ENCODE data around the gene SORBS1. TPM values are rescaled to one million over a fixed set of nuclear protein-coding genes. Genes with fewer than 3 reads are reported as not detected.
A peak's percentile ranks its signal among the peaks of the same experiment; 100 is the strongest.

The SORBS1 gene
- total and polyA plus RNA-seq, 2 of the 13 experiments (the other 11 are each of a cell fraction or from before 2014, with no cell fraction given), result 16.8 to 39.8 TPM

DNA sequence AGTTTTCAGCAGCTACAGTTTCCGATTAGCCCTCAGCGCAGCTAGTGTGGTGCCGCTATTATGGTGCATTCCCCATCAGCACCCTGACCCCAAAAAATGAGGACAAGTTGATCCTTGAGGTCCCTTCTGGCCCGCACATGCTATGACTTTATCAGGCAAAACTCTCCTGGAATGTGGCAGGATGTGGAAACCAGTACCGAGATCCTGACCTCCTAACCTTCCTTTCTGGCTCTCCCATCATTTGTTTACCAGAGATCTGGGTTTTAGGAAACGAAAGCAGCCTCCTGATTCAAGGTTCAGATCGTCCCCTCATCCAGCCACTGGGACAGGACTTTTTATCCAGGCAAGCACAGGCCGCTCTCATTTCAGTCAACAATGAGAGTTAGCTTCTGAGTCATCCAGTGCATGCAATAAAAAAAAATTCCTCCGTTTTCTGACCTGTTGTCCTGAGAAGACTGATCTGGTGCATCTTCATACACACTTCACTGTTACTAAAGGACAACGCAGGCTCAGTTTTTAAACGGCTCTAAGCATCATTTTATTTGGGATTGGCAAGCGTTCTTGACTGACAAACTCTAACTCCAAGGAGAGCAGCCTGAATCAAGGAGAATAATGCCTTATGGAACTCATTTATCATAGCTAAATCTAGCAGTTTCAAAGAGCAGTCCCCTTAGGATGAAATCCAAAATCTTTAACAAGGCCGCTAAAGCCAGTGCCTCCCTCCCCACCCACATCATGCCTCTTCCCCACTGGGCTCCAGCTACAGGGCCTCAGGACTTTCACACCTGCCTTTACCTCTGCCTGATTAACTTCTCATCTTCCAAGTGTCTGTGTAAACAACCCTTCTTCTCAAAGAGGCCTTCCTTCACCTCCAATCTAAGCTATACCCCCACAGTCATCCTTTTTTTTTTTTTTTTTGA, 287.5 kb downstream of the SORBS1 start (continued):
- TF ChIP-seq GABPA (IDR thresholded peaks at IDR 0.05; ENCODE audit: low read depth, low read length) (no peak), GABPA (CRISPR knock-in tag; IDR thresholded peaks at IDR 0.05; ENCODE audit: low read depth) (peak; percentile 60), ZNF709 (CRISPR knock-in tag; IDR thresholded peaks at IDR 0.05) (no peak), ZBTB43 (CRISPR knock-in tag; conservative IDR thresholded peaks at IDR 0.05) (peak; percentile 72; the same call in 1 of the 2 replicates), POLR2G (IDR thresholded peaks at IDR 0.05; ENCODE audit: low read depth, low read length) (0 out of 2 replicates have a peak, but pooled peaks have one; percentile 22), PCBP2 (optimal IDR thresholded peaks at IDR 0.05; ENCODE audit: low read depth, low read length, poor library complexity, severe bottlenecking) (no peak), ZNF121 (CRISPR knock-in tag; IDR thresholded peaks at IDR 0.05) (peak; percentile 83), ZNF496 (CRISPR knock-in tag; IDR thresholded peaks at IDR 0.05; ENCODE audit: insufficient replicate concordance) (no peak), ZNF503 (CRISPR knock-in tag; IDR thresholded peaks at IDR 0.05) (peak; percentile 40; the same call in 1 of the 2 replicates), ZNF343 (CRISPR knock-in tag; IDR thresholded peaks at IDR 0.05) (no peak), KLF15 (CRISPR knock-in tag; IDR thresholded peaks at IDR 0.05; ENCODE audit: borderline replicate concordance) (no peak), GTF2F1 (IDR thresholded peaks at IDR 0.05; ENCODE audit: low read length) (no peak), MIER3 (CRISPR knock-in tag; IDR thresholded peaks at IDR 0.05; ENCODE audit: borderline replicate concordance) (peak; percentile 34; the same call in 1 of the 2 replicates), ZNF678 (CRISPR knock-in tag; IDR thresholded peaks at IDR 0.05) (no peak), MTF2 (CRISPR knock-in tag; IDR thresholded peaks at IDR 0.05; ENCODE audit: borderline replicate concordance) (no peak), RCOR2 (CRISPR knock-in tag; IDR thresholded peaks at IDR 0.05) (peak; percentile 94), NR2F6 (IDR thresholded peaks at IDR 0.05) (peak; percentile 97), NR2F6 (CRISPR knock-in tag; IDR thresholded peaks at IDR 0.05) (peak; percentile 97), TERF1 (CRISPR knock-in tag; IDR thresholded peaks at IDR 0.05) (no peak)
- TF ChIP-seq, protein P1, sequence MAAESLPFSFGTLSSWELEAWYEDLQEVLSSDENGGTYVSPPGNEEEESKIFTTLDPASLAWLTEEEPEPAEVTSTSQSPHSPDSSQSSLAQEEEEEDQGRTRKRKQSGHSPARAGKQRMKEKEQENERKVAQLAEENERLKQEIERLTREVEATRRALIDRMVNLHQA (CRISPR knock-in tag; IDR thresholded peaks at IDR 0.05), result no peak
- TF ChIP-seq, protein P2, sequence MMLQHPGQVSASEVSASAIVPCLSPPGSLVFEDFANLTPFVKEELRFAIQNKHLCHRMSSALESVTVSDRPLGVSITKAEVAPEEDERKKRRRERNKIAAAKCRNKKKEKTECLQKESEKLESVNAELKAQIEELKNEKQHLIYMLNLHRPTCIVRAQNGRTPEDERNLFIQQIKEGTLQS (CRISPR knock-in tag; IDR thresholded peaks at IDR 0.05), result peak; percentile 75
- TF ChIP-seq, protein P3, sequence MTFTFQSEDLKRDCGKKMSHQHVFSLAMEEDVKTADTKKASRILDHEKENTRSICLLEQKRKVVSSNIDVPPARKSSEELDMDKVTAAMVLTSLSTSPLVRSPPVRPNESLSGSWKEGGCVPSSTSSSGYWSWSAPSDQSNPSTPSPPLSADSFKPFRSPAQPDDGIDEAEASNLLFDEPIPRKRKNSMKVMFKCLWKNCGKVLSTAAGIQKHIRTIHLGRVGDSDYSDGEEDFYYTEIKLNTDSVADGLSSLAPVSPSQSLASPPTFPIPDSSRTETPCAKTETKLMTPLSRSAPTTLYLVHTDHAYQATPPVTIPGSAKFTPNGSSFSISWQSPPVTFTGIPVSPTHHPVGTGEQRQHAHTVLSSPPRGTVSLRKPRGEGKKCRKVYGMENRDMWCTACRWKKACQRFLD (CRISPR knock-in tag; IDR thresholded peaks at IDR 0.05; ENCODE audit: borderline replicate concordance), result no peak; the same call in 1 of the 2 replicates
- TF ChIP-seq, protein P4, sequence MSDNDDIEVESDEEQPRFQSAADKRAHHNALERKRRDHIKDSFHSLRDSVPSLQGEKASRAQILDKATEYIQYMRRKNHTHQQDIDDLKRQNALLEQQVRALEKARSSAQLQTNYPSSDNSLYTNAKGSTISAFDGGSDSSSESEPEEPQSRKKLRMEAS (IDR thresholded peaks at IDR 0.05), result peak; percentile 63
